HG03159 (cell line): Measurements from ENCODE around the gene MAD1L1.
"Not testable (repeated sequence)": the region's sequence is repeated elsewhere in the genome, so short reads cannot be mapped to it uniquely, and the experiment has no call there.

Source experiments
- ATAC-seq: cut with Tn5 transposase; IDR thresholded peaks from one replicate; pipeline ENCODE4 v1.9.1; 2021; ENCODE audit warnings: mild to moderate bottlenecking, moderate library complexity; ENCODE audit not compliant: unreplicated experiment

MAD1L1 gene

DNA sequence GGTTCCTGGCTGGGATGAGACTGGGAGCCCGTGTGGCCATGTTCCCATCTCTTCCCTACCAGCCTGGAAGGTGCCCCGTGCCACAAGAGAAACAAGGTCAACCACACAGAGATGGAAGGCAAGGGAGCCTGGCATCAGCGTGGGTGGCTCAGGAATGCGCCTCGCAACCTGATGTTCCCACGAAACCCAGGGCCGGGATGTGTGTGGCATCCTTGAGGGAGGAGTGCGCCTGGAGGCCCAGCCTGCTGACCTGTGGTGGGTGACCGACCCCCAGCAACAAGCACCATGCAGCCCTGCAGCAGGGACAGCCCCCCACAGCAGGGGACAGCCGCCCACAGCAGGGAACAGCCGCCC is 295.5 kb downstream of the MAD1L1 start:
- no peak for ATAC-seq

GRCh38 chr7:1936531-1937251 is 296.1 kb downstream of the MAD1L1 start:
- ATAC-seq, result no peak

DNA sequence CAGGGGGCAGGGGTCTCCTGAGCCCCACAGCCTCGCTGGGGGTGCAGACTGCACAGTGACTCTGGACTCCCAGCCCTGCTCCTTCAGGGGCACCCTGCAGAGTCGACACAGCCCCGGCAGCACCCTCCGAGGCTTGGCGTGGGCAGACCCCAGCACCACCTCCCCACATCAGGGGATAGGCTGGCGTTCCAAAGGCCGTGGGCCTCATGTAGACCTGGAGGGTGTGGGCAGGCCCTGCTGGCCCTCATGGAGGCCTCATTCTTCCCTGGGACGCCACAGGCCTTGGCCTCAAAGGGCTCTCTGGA is 296.8 kb downstream of the MAD1L1 start:
- ATAC-seq, result no peak

DNA sequence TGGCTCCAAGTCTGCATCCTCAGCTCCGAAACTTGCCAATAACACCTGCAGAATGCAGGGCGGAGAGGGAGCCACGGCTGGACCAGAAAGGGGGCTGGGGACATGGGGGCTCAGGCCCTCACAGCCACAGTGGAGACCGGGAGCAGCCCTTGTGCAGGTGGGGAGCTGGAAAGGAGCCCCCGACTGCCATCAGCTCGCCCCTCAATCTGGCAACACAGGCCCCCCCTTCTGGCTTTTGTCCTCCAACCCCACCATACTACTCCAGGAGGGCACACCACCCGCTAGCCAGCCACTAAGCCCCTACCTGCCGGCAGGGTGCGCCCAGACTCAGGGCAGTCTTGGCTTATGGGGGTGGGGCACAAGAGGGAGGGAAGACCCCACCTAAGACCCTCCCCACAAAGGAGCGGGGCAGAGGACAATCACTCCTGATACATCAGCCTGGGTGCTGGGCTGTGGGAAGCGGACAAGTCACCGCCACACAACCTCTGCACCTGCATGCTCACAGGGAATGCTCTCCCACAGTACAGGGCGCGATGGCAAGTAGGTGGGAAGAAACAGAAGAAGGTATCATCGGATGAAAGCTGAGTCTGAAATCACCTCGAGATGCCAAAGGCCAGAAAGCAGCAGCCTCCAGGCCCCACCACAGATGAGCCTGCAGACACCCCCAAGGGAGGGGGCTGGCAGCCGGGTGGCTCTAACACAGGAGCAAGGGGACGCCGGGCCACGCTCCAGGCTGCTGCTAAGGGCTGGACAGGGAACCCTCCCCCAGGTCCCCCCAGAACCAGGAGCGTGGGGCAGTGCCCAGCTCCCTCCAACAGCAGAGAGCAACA is 297.4 kb downstream of the MAD1L1 start:
- ATAC-seq, result no peak

DNA sequence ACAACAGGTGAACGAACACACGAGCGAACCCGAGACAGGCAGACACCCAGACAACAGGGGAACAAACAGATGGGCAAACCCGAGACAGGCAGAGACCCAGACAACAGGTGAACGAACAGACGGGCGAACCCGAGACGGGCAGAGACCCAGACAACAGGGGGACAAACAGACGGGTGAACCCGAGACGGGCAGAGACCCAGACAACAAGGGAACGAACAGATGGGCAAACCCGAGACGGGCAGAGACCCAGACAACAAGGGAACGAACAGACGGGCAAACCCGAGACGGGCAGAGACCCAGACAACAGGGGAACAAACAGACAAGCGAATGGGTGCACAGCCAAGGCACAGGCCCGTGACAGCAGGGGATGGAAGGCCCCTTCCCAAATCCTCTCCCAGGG is 298.0 kb downstream of the MAD1L1 start:
- ATAC-seq, result no peak

- ATAC-seq, result no peak
Observed at GRCh38 chr7:1934017-1934416, 298.7 kb downstream of the MAD1L1 start.

- no peak for ATAC-seq
Observed at GRCh38 chr7:1933066-1933750, 299.5 kb downstream of the MAD1L1 start.

- no peak for ATAC-seq
Observed at GRCh38 chr7:1931951-1932270, 300.8 kb downstream of the MAD1L1 start.

- ATAC-seq, result no peak
Observed at GRCh38 chr7:1931256-1931950, 301.3 kb downstream of the MAD1L1 start.

- ATAC-seq, result no peak
Observed at GRCh38 chr7:1930381-1931065, 302.2 kb downstream of the MAD1L1 start.

DNA sequence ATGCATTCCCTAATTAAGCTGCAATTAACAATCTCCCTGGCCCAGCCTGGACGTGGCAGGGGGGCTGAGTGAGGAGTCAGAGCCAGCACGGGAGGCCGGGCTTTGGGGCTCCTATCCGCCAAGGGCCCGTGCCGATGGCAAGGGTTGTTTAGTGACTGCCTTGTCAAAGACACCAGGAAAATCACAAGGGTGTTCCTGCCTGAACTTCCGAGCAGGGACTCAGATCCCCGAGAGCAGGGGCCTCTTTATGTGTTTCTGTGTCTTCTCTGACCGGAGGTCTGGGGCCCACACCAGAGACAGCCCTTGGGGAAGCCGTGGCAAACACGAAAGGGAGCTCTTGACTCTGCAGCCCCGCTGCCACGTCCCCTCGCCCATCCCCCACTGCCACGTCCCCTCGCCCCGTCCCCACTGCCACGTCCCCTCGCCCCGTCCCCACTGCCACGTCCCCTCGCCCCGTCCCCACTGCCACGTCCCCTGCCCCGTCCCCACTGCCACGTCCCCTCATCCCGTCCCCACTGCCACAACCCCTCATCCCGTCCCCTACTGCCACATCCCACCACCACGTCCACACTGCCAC is 303.3 kb downstream of the MAD1L1 start:
- ATAC-seq, result not testable (repeated sequence)

DNA sequence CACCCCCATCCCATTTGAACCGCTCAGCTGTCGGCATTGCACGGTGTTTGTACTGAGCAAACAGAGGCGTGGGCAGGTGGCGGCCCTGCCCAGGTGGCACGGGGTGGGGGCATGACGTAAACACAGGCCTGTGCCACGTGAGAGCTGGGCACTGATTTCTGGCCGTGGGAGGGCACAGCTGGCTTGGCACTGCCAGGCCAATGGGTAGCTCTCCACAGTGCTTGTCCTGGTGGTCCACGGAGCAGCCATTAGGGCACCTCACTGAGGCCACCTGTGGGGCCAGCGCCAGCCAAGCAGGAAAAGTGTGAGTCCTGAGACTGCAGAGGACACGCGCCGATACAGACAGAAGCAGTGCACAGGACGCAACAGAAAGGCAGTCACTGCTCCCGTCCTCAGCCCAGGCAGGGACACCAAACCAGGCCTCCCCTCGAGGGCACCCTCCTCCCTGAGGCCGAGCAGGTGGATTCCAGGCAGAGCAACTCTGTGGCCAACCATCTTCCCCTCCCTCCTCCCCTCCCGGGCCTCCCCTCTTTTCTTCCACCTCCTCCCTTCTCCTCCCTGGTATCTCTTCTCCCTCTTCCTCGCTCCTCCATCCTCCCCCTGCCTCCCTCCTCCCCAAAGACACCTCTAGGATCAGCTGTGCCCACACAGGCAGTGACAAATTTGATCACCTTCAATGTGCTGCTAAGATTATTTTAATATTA is 303.9 kb downstream of the MAD1L1 start:
- no peak for ATAC-seq

DNA sequence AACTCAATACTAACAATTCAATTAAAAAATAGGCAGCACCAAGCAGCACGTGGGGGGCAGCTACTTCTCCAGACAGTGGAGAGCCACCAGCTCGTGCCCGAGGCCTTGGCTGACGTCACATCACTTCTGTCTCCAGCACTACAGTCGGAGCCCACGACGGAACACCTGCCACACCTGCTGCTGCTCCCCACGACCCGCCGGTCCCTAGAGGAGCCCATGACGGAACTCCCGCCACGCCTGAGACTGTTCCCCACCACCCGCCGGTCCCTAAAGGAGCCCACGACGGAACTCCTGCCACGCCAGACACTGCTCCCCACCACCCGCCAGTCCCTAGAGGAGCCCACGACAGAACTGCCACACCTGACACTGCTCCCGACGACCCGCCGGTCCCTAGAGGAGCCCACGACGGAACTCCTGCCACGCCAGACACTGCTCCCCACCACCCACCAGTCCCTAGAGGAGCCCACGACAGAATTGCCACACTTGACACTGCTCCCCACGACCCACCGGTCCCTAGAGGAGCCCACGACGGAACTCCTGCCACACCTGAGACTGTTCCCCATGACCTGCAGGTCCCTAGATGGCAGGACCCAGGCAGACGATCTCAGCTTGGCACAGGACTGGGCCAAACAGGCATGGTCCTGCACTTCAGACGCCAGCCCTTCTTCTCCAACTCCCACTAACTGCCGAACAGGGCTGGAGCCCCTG is 304.7 kb downstream of the MAD1L1 start:
- no peak for ATAC-seq

DNA sequence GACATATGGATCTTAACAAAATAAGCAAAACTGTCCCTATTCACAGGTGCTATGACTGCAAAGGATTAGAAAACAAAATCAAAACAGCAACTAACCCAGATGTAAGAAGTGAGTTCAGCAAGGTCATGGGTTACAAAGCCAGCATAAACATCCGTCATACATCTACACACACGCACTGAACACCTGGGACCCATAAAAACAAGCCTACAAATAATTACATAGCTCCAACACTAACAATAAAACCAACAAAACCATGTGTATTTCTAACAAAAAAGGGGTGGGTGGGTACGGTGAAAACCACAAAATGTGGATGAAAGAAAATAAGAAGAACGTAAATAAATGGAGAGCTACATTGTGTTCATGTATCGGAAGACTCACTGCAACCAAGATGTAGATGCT is 305.8 kb downstream of the MAD1L1 start:
- no peak for ATAC-seq

DNA sequence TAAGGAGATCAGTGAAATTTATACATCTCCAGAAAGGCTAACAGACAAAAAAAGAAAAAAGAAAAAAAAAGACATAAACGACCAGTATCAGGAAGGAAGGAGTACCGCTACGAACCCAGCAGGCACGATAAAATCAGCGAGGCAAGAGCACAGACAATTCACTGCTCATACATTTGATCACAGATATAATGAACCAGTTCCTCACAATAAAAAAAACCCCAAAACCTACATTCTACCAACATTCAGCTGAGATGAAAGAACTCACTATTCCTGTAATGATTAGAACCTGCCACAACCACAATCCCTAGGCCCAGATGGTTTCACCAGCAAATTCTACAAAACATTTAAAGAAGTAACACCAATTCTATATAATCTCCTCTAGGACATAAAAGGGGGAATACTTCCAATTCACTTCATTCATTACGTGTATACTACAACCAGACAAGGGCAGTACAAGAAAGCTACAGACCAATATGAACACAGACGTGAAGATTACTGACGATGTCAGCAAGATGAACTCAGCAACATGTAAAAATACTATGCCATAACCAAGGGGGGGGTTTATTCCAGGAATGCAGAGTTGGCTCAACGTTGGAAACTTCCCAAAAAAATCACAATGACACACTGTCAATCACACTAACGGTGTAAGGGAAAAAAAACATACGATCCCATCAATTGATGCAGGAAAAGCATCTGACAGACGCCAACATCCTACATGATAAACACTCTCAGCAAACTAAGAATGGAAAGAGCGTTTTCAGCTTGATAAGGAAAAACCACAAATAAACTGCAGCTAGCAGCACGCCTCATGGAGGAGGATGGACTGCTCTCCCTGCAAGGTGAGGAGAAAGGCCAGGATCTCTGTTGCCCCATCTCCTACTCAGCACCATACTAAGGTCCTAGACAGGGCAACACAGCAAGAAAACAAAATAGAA is 306.5 kb downstream of the MAD1L1 start:
- no peak for ATAC-seq

GRCh38 chr7:1925349-1925748 is 307.4 kb downstream of the MAD1L1 start:
- ATAC-seq, result no peak

GRCh38 chr7:1924258-1924817 is 308.4 kb downstream of the MAD1L1 start:
- ATAC-seq, result no peak
